ENCODE results near the gene OR1I1.

DNA sequence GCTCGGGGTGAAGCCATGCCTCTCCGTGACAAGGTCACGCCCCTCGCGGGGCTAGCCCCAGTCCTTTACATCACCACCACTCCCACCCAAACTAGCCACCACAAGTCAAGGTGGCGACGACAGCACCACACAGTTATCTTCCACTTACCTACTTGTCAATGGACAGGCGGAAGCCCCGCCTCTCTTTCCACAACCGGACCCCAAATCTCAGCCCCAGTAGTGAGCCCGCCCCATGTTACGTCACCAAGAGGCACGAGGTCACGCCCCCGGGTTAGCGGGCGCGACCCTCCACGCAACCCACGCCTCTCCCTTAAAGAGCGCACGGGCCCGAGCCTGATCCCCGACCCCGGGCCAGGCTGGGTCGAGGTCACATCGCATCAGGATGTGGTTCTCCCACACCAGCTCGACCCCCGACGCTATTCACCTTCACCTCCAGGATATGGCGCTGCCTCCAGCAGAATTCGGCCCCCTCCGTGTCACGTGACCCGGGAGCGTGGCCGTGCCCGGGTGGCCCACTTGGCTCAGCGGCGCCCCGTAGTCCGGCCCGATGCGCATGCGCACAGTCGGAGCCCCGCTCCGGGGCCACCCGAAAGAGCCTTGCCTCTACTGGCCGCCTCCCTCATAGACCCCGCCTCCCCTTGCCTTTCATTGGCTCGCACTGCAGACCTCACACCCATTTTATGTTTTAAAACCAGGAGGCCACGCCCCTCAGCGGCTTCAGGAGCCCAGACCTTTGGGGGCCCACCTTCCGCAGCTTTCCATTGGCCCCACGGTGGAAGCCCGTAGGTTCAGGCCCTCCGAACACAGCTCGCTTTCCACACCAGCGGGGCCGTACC, 43.4 kb downstream of the OR1I1 start:
- TF ChIP-seq, protein P1, sequence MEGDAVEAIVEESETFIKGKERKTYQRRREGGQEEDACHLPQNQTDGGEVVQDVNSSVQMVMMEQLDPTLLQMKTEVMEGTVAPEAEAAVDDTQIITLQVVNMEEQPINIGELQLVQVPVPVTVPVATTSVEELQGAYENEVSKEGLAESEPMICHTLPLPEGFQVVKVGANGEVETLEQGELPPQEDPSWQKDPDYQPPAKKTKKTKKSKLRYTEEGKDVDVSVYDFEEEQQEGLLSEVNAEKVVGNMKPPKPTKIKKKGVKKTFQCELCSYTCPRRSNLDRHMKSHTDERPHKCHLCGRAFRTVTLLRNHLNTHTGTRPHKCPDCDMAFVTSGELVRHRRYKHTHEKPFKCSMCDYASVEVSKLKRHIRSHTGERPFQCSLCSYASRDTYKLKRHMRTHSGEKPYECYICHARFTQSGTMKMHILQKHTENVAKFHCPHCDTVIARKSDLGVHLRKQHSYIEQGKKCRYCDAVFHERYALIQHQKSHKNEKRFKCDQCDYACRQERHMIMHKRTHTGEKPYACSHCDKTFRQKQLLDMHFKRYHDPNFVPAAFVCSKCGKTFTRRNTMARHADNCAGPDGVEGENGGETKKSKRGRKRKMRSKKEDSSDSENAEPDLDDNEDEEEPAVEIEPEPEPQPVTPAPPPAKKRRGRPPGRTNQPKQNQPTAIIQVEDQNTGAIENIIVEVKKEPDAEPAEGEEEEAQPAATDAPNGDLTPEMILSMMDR (conservative IDR thresholded peaks at IDR 0.05): no peak
- no peak for TF ChIP-seq ZFX (IDR thresholded peaks at IDR 0.05)
